ENCODE data around the gene PPFIA4.

DNA sequence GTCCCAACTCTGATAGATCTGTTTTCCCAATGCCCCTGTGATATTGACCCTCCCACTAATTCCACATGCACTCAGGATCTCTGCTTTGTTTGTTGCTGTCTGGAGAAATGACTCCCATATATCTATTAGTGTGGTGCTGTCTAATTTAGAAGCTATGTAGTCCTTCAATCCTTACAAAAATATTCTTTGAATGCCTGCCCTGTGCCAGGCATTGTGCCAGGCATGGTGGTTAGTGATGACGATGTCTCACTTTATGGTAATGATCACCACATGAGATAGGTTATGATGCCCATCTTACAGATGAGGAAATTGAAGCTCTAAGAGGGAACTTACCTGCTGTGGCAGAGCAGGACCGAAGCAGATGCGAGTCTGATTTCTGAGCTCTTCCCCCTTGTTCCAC, 46.6 kb downstream of the PPFIA4 start:
- TF ChIP-seq POLR2A (IDR thresholded peaks at IDR 0.05) (no peak), EP300 (IDR thresholded peaks at IDR 0.05) (no peak), POLR2AphosphoS5 (IDR thresholded peaks at IDR 0.05) (no peak)
- TF ChIP-seq, protein P1, sequence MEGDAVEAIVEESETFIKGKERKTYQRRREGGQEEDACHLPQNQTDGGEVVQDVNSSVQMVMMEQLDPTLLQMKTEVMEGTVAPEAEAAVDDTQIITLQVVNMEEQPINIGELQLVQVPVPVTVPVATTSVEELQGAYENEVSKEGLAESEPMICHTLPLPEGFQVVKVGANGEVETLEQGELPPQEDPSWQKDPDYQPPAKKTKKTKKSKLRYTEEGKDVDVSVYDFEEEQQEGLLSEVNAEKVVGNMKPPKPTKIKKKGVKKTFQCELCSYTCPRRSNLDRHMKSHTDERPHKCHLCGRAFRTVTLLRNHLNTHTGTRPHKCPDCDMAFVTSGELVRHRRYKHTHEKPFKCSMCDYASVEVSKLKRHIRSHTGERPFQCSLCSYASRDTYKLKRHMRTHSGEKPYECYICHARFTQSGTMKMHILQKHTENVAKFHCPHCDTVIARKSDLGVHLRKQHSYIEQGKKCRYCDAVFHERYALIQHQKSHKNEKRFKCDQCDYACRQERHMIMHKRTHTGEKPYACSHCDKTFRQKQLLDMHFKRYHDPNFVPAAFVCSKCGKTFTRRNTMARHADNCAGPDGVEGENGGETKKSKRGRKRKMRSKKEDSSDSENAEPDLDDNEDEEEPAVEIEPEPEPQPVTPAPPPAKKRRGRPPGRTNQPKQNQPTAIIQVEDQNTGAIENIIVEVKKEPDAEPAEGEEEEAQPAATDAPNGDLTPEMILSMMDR (IDR thresholded peaks at IDR 0.05), result no peak
